Spleen (tissue), 11 donors: Measurements from ENCODE around the gene DNAJC16. TPM values are rescaled to one million over a fixed set of nuclear protein-coding genes. Genes with fewer than 3 reads are reported as not detected.

Experiments used
- DNase-seq: peaks from one replicate; pipeline ENCODE4 v3.0.0-alpha.2; 2020
- H3K27ac ChIP-seq, 8 donors: fragments of 200-600 bp; sonication (generic) in 7 of 8; 1 replicate in 4 of 8; 2 replicates in 4 of 8; pipeline versions ENCODE4 v1.5.0 to v1.8.0; 2016 to 2021; ENCODE audit warnings: inconsistent platforms in 4 of 8, mild to moderate bottlenecking in 4 of 8, moderate library complexity in 1 of 8
- H3K27me3 ChIP-seq, 7 donors: fragments of 200-600 bp; sonication (generic) in 6 of 7; replicated peaks in 1 of 7; 1 replicate in 4 of 7; 2 replicates in 3 of 7; pipeline versions ENCODE4 v1.5.0 to v1.8.0; 2016 to 2021; ENCODE audit warnings: inconsistent platforms in 3 of 7, mild to moderate bottlenecking in 1 of 7
- H3K36me3 ChIP-seq, 6 donors: fragments of 200-600 bp; sonication (generic) in 5 of 6; 1 replicate in 4 of 6; 2 replicates in 2 of 6; pipeline versions ENCODE4 v1.5.0 to v1.8.0; 2016 to 2021; ENCODE audit warnings: inconsistent platforms in 2 of 6
- H3K4me1 ChIP-seq, 6 donors: fragments of 200-600 bp; sonication (generic) in 5 of 6; 1 replicate in 3 of 6; 2 replicates in 3 of 6; pipeline versions ENCODE4 v1.5.0 to v1.8.0; 2016 to 2021; ENCODE audit warnings: inconsistent platforms in 3 of 6
- H3K4me3 ChIP-seq, 8 donors: fragments of 200-600 bp; sonication (generic) in 7 of 8; 1 replicate in 4 of 8; 2 replicates in 4 of 8; pipeline versions ENCODE4 v1.5.0 to v1.8.0; 2016 to 2021; ENCODE audit warnings: inconsistent platforms in 4 of 8, mild to moderate bottlenecking in 4 of 8, moderate library complexity in 2 of 8
- H3K9me3 ChIP-seq, 8 donors: fragments of 200-600 bp; sonication (generic) in 7 of 8; 1 replicate in 4 of 8; 2 replicates in 4 of 8; pipeline versions ENCODE4 v1.5.0 to v1.8.0; 2016 to 2021; ENCODE audit warnings: inconsistent platforms in 4 of 8
- CTCF ChIP-seq, 11 experiments: fragments of 200-600 bp in 7 of 11; fragments of 450-650 bp in 4 of 11; sonication (generic) in 4 of 11; IDR thresholded peaks in 8 of 11; conservative IDR thresholded peaks in 3 of 11; 1 replicate in 7 of 11; 2 replicates in 4 of 11; pipeline versions ENCODE4 v1.4.0 to v1.8.0; 2016 to 2021; ENCODE audit warnings: antibody characterized with exemption in 11 of 11, inconsistent platforms in 4 of 11, mild to moderate bottlenecking in 1 of 11
- POLR2A ChIP-seq, 3 donors: fragments of 450-650 bp; IDR thresholded peaks; one replicate each; pipeline ENCODE4 v1.5.1; 2017; ENCODE audit warnings: antibody characterized with exemption in 3 of 3, mild to moderate bottlenecking in 1 of 3
- POLR2AphosphoS5 ChIP-seq, 3 donors: sonication (generic); formaldehyde crosslinking; IDR thresholded peaks; one replicate each; pipeline ENCODE4 v1.5.1; 2017; ENCODE audit warnings: antibody characterized with exemption in 3 of 3
- WGBS, 5 donors: extraction: QIAGEN DNeasy Blood & Tissue Kit in 3 of 5; methylation state at CpG; one replicate each; pipeline versions ENCODE4 v1.1.5 to v1.1.7; 2013 to 2018; 5-methylcytosine and 5-hydroxymethylcytosine counted together
- intact Hi-C: fragments of 100-400 bp; cut with DNase I; formaldehyde crosslinking; loops from one replicate; pipeline ENCODE4 v1.15.0; 2023; ENCODE audit warnings: low total_unique reads
- polyA plus RNA-seq, 3 donors: library from polyadenylated mRNA; stranded (reverse); fragments of 200-250 nt; gene quantifications; one replicate each; pipeline ENCODE4 v1.2.1, GENCODE V29; 2013
- total RNA-seq, 7 donors: library from RNA; depleted of rRNA in 3 of 7; stranded (reverse); fragments of >200 nt in 3 of 7; fragmentation: NEBNext Ultra II Directional in 4 of 7; extraction: Animal tissue kit (Norgen Biotek cat#: 25700) in 4 of 7; gene quantifications; one replicate each; pipeline versions ENCODE4 v1.1.0 to v1.2.1, GENCODE V29; 2016 to 2021
- donor health status: healthy with polysubstance abuse.
- donor health status: DM: no; HTN: no; CAD: no; lungs with moderate emphysema.
- donor health status: DM: no; HTN: no; CAD: no.
- donor health status: Bipolar disorder and iron deficiency.
- donor health status: healthy.
- donor health status: DM: no; HTN: no; CAD: no.
- donor health status: DM: yes; HTN: yes; CAD: no.

Gene DNAJC16
- total and polyA plus RNA-seq, 10 donors: 3.7 to 23.0 (median 18.0) TPM

GRCh38 chr1:15557008-15557407 lies 30.4 kb downstream of the DNAJC16 start:
- no peak for DNase-seq
- WGBS, 5 donors: 87 to 95% (median 91%) methylated on average over 2 of the region's 2 CpGs
- TF ChIP-seq POLR2AphosphoS5 (IDR thresholded peaks at IDR 0.05) (no peak), POLR2A (IDR thresholded peaks at IDR 0.05) (no peak), CTCF (IDR thresholded peaks at IDR 0.05 in 8 of 11, conservative IDR thresholded peaks at IDR 0.05 in 3 of 11) (no peak)
- H3K4me1 ChIP-seq: no peaks in the 10 kb centered on the region
- no peaks in the 10 kb centered on the region for H3K9me3 ChIP-seq
- H3K36me3 ChIP-seq: peaks cover 0 to 69% (median 30%) of the 10 kb centered on the region in 6 donors
- no peak overlapping the region for H3K4me3 ChIP-seq
- no peak overlapping the region for H3K27ac ChIP-seq
- intact Hi-C loops: no loop called here
- no peaks in the 10 kb centered on the region for H3K27me3 ChIP-seq

GRCh38 chr1:15557594-15557993 lies 30.9 kb downstream of the DNAJC16 start:
- peaks cover 0 to 69% (median 35%) of the 10 kb centered on the region in 6 donors for H3K36me3 ChIP-seq
- no peaks in the 10 kb centered on the region for H3K9me3 ChIP-seq
- no peak for DNase-seq
- no peaks in the 10 kb centered on the region for H3K27me3 ChIP-seq
- 79 to 93% (median 86%) methylated on average over 2 of the region's 2 CpGs for WGBS, 5 donors
- TF ChIP-seq CTCF (IDR thresholded peaks at IDR 0.05 in 8 of 11, conservative IDR thresholded peaks at IDR 0.05 in 3 of 11) (no peak), POLR2A (IDR thresholded peaks at IDR 0.05) (no peak), POLR2AphosphoS5 (IDR thresholded peaks at IDR 0.05) (no peak)
- intact Hi-C loops: no loop called here
- H3K27ac ChIP-seq: no peak overlapping the region
- H3K4me1 ChIP-seq: no peaks in the 10 kb centered on the region
- H3K4me3 ChIP-seq: no peak overlapping the region

- H3K4me3 ChIP-seq: no peak overlapping the region
- peaks cover 0 to 70% (median 44%) of the 10 kb centered on the region in 6 donors for H3K36me3 ChIP-seq
- no peak overlapping the region for H3K27ac ChIP-seq
- H3K9me3 ChIP-seq: no peaks in the 10 kb centered on the region
- 90 to 97% (median 95%) methylated on average over 4 of the region's 4 CpGs for WGBS, 5 donors
- intact Hi-C loops: no loop called here
- no peak for DNase-seq
- no peaks in the 10 kb centered on the region for H3K4me1 ChIP-seq
- no peaks in the 10 kb centered on the region for H3K27me3 ChIP-seq
- TF ChIP-seq CTCF (IDR thresholded peaks at IDR 0.05 in 8 of 11, conservative IDR thresholded peaks at IDR 0.05 in 3 of 11) (no peak), POLR2A (IDR thresholded peaks at IDR 0.05) (no peak), POLR2AphosphoS5 (IDR thresholded peaks at IDR 0.05) (no peak)
Observed at GRCh38 chr1:15558516-15558915, 31.9 kb downstream of the DNAJC16 start.

GRCh38 chr1:15559189-15559810 lies 32.7 kb downstream of the DNAJC16 start:
- intact Hi-C loops: no loop called here
- Histone ChIP-seq H3K9me3 (no peaks in the 10 kb centered on the region), H3K27ac (no peak overlapping the region), H3K27me3 (no peaks in the 10 kb centered on the region), H3K4me3 (no peak overlapping the region), H3K36me3 (peaks cover 0 to 70% (median 50%) of the 10 kb centered on the region in 6 donors), H3K4me1 (peaks cover 0 to 7% (median 2%) of the 10 kb centered on the region in 6 donors)
- no peak for DNase-seq
- TF ChIP-seq POLR2A (IDR thresholded peaks at IDR 0.05): no peak
- no peak for TF ChIP-seq POLR2AphosphoS5 (IDR thresholded peaks at IDR 0.05)
- no peak for TF ChIP-seq CTCF (IDR thresholded peaks at IDR 0.05 in 8 of 11, conservative IDR thresholded peaks at IDR 0.05 in 3 of 11)
- 86 to 92% (median 88%) methylated on average over 12 of the region's 12 CpGs for WGBS, 5 donors
